Measurements from ENCODE around the gene DNM1L. TPM values are rescaled to one million over a fixed set of nuclear protein-coding genes. Genes with fewer than 3 reads are reported as not detected.
A peak's percentile ranks its signal among the peaks of the same experiment; 100 is the strongest.

The DNM1L gene
- polyA plus RNA-seq (2013, experiment 1 of 2; ENCODE audit: insufficient read length), result 61.0 TPM
- polyA plus RNA-seq (2013, experiment 2 of 2; ENCODE audit: insufficient read length), result 54.2 TPM

GRCh38 chr12:32679091-32679919 is at the start of gene DNM1L:
Gene DNM1L (plus strand): TSS chr12:32679301. CDS start chr12:32679364, 63 bp downstream.
- peak; percentile 97 for DNase-seq

GRCh38 chr12:32641287-32641901 is 37.7 kb upstream of the DNM1L start:
- DNase-seq, result no peak

- no peak for DNase-seq
Observed at GRCh38 chr12:32644431-32644830, 34.7 kb upstream of the DNM1L start.

- no peak for DNase-seq
Observed at GRCh38 chr12:32647275-32647674, 31.8 kb upstream of the DNM1L start.

- no peak for DNase-seq
Observed at GRCh38 chr12:32650508-32650907, 28.6 kb upstream of the DNM1L start.

GRCh38 chr12:32651151-32651955 is 27.7 kb upstream of the DNM1L start:
- no peak for DNase-seq

- DNase-seq, result no peak
Observed at GRCh38 chr12:32651956-32652210, 27.2 kb upstream of the DNM1L start.

GRCh38 chr12:32659908-32660440 is 19.1 kb upstream of the DNM1L start:
- DNase-seq, result no peak

GRCh38 chr12:32661706-32662105 is 17.4 kb upstream of the DNM1L start:
- DNase-seq, result no peak

GRCh38 chr12:32662665-32663064 is 16.4 kb upstream of the DNM1L start:
- DNase-seq, result no peak

GRCh38 chr12:32666018-32666417 is 13.1 kb upstream of the DNM1L start:
- no peak for DNase-seq

- DNase-seq, result no peak
Observed at GRCh38 chr12:32669584-32669983, 9.5 kb upstream of the DNM1L start.

GRCh38 chr12:32671930-32672780 is 6.9 kb upstream of the DNM1L start:
- DNase-seq, result peak; percentile 84

- DNase-seq, result no peak
Observed at GRCh38 chr12:32679920-32680237, 778 bp downstream of the DNM1L start.

- no peak for DNase-seq
Observed at GRCh38 chr12:32680787-32681186, 1.7 kb downstream of the DNM1L start.

GRCh38 chr12:32681272-32681671 is 2.2 kb downstream of the DNM1L start:
- no peak for DNase-seq

- no peak for DNase-seq
Observed at GRCh38 chr12:32686340-32686739, 7.2 kb downstream of the DNM1L start.

- DNase-seq, result no peak
Observed at GRCh38 chr12:32688786-32689185, 9.7 kb downstream of the DNM1L start.

- DNase-seq, result no peak
Observed at GRCh38 chr12:32690927-32691326, 11.8 kb downstream of the DNM1L start.

GRCh38 chr12:32692358-32692757 is 13.3 kb downstream of the DNM1L start:
- DNase-seq, result no peak

GRCh38 chr12:32693036-32693435 is 13.9 kb downstream of the DNM1L start:
- DNase-seq, result no peak

GRCh38 chr12:32695787-32696186 is 16.7 kb downstream of the DNM1L start:
- no peak for DNase-seq

All from fibroblast of skin of abdomen (primary cell).